Measurements from ENCODE around the gene LLPH.

Gene LLPH

GRCh38 chr12:66140731-66141130 is 10.2 kb upstream of the LLPH start:
- H3K4me1 ChIP-seq (ENCODE audit: insufficient read depth, low read length): no peaks in the 10 kb centered on the region
- H3K9me3 ChIP-seq (ENCODE audit: low read length): peaks cover 5% of the 10 kb centered on the region
- no peaks in the 10 kb centered on the region for H3K27me3 ChIP-seq (ENCODE audit: control insufficient read depth in 1 of 2, insufficient read depth in 2 of 2, low read length in 2 of 2)
- peaks cover 31% of the 10 kb centered on the region for H3K36me3 ChIP-seq (ENCODE audit: insufficient read depth, low read length)
- no peak overlapping the region for H3K9ac ChIP-seq (ENCODE audit: low read length)
- no peak overlapping the region for H3K27ac ChIP-seq (ENCODE audit: low read depth, low read length)
- H3K4me3 ChIP-seq (ENCODE audit: low read depth in 1 of 2, low read length in 2 of 2): no peak overlapping the region

- Histone ChIP-seq H3K4me3 (ENCODE audit: low read depth in 1 of 2, low read length in 2 of 2) (no peak overlapping the region), H3K4me1 (ENCODE audit: insufficient read depth, low read length) (no peaks in the 10 kb centered on the region), H3K9ac (ENCODE audit: low read length) (no peak overlapping the region), H3K9me3 (ENCODE audit: low read length) (peaks cover 5% of the 10 kb centered on the region), H3K27ac (ENCODE audit: low read depth, low read length) (no peak overlapping the region), H3K36me3 (ENCODE audit: insufficient read depth, low read length) (peaks cover 30% of the 10 kb centered on the region), H3K27me3 (ENCODE audit: control insufficient read depth in 1 of 2, insufficient read depth in 2 of 2, low read length in 2 of 2) (no peaks in the 10 kb centered on the region)
Observed at GRCh38 chr12:66139328-66139727, 8.8 kb upstream of the LLPH start.

- Histone ChIP-seq H3K4me3 (ENCODE audit: low read depth in 1 of 2, low read length in 2 of 2) (no peak overlapping the region), H3K36me3 (ENCODE audit: insufficient read depth, low read length) (peaks cover 24% of the 10 kb centered on the region), H3K4me1 (ENCODE audit: insufficient read depth, low read length) (no peaks in the 10 kb centered on the region)
Observed at GRCh38 chr12:66137937-66138336, 7.4 kb upstream of the LLPH start.

GRCh38 chr12:66132408-66132807 is 1.9 kb upstream of the LLPH start:
- Histone ChIP-seq H3K27ac (ENCODE audit: low read depth, low read length) (no peak overlapping the region), H3K27me3 (ENCODE audit: control insufficient read depth in 1 of 2, insufficient read depth in 2 of 2, low read length in 2 of 2) (no peaks in the 10 kb centered on the region), H3K9ac (ENCODE audit: low read length) (no peak overlapping the region), H3K9me3 (ENCODE audit: low read length) (no peaks in the 10 kb centered on the region), H3K4me1 (ENCODE audit: insufficient read depth, low read length) (peaks cover 15% of the 10 kb centered on the region), H3K4me3 (ENCODE audit: low read depth in 1 of 2, low read length in 2 of 2) (no peak overlapping the region), H3K36me3 (ENCODE audit: insufficient read depth, low read length) (peaks cover 17% of the 10 kb centered on the region)

More at GRCh38 chr12:66137937-66138336, 7.4 kb upstream of the LLPH start:
- Histone ChIP-seq H3K27me3 (ENCODE audit: control insufficient read depth in 1 of 2, insufficient read depth in 2 of 2, low read length in 2 of 2) (no peaks in the 10 kb centered on the region), H3K27ac (ENCODE audit: low read depth, low read length) (no peak overlapping the region), H3K9ac (ENCODE audit: low read length) (no peak overlapping the region), H3K9me3 (ENCODE audit: low read length) (peaks cover 5% of the 10 kb centered on the region)

GRCh38 chr12:66131067-66131688 is 628 bp upstream of the LLPH start:
- peak overlapping the region; percentile 25 for H3K9ac ChIP-seq (ENCODE audit: low read length)
- H3K4me1 ChIP-seq (ENCODE audit: insufficient read depth, low read length): peaks cover 15% of the 10 kb centered on the region
- H3K27me3 ChIP-seq (ENCODE audit: control insufficient read depth in 1 of 2, insufficient read depth in 2 of 2, low read length in 2 of 2): no peaks in the 10 kb centered on the region
- peaks cover 18% of the 10 kb centered on the region for H3K36me3 ChIP-seq (ENCODE audit: insufficient read depth, low read length)
- peak overlapping the region; percentile 83 to 100 for H3K4me3 ChIP-seq (ENCODE audit: low read depth in 1 of 2, low read length in 2 of 2)
- H3K27ac ChIP-seq (ENCODE audit: low read depth, low read length): peak overlapping the region; percentile 70
- H3K9me3 ChIP-seq (ENCODE audit: low read length): no peaks in the 10 kb centered on the region

GRCh38 chr12:66129934-66130266 is 650 bp downstream of the LLPH start:
- H3K4me1 ChIP-seq (ENCODE audit: insufficient read depth, low read length): peaks cover 15% of the 10 kb centered on the region
- no peaks in the 10 kb centered on the region for H3K27me3 ChIP-seq (ENCODE audit: control insufficient read depth in 1 of 2, insufficient read depth in 2 of 2, low read length in 2 of 2)
- H3K9ac ChIP-seq (ENCODE audit: low read length): peak overlapping the region; percentile 25
- H3K27ac ChIP-seq (ENCODE audit: low read depth, low read length): no peak overlapping the region
- peaks cover 23% of the 10 kb centered on the region for H3K36me3 ChIP-seq (ENCODE audit: insufficient read depth, low read length)
- H3K4me3 ChIP-seq (ENCODE audit: low read depth in 1 of 2, low read length in 2 of 2): peak overlapping the region; percentile 83 to 100
- H3K9me3 ChIP-seq (ENCODE audit: low read length): no peaks in the 10 kb centered on the region

- Histone ChIP-seq H3K9ac (ENCODE audit: low read length) (no peak overlapping the region), H3K36me3 (ENCODE audit: insufficient read depth, low read length) (peaks cover 40% of the 10 kb centered on the region), H3K27ac (ENCODE audit: low read depth, low read length) (no peak overlapping the region), H3K9me3 (ENCODE audit: low read length) (no peaks in the 10 kb centered on the region), H3K4me1 (ENCODE audit: insufficient read depth, low read length) (peaks cover 15% of the 10 kb centered on the region), H3K4me3 (ENCODE audit: low read depth in 1 of 2, low read length in 2 of 2) (no peak overlapping the region), H3K27me3 (ENCODE audit: control insufficient read depth in 1 of 2, insufficient read depth in 2 of 2, low read length in 2 of 2) (no peaks in the 10 kb centered on the region)
Observed at GRCh38 chr12:66127650-66128049, 2.9 kb downstream of the LLPH start.

- Histone ChIP-seq H3K27me3 (ENCODE audit: control insufficient read depth in 1 of 2, insufficient read depth in 2 of 2, low read length in 2 of 2) (no peaks in the 10 kb centered on the region), H3K9me3 (ENCODE audit: low read length) (no peaks in the 10 kb centered on the region), H3K9ac (ENCODE audit: low read length) (no peak overlapping the region)
Observed at GRCh38 chr12:66120477-66120876, 10.1 kb downstream of the LLPH start.

GRCh38 chr12:66119870-66120241 is 10.7 kb downstream of the LLPH start:
- H3K36me3 ChIP-seq (ENCODE audit: insufficient read depth, low read length): peaks cover 17% of the 10 kb centered on the region
- H3K9ac ChIP-seq (ENCODE audit: low read length): no peak overlapping the region
- no peak overlapping the region for H3K27ac ChIP-seq (ENCODE audit: low read depth, low read length)

More at GRCh38 chr12:66120477-66120876, 10.1 kb downstream of the LLPH start:
- Histone ChIP-seq H3K27ac (ENCODE audit: low read depth, low read length) (no peak overlapping the region), H3K4me1 (ENCODE audit: insufficient read depth, low read length) (no peaks in the 10 kb centered on the region), H3K4me3 (ENCODE audit: low read depth in 1 of 2, low read length in 2 of 2) (no peak overlapping the region), H3K36me3 (ENCODE audit: insufficient read depth, low read length) (peaks cover 20% of the 10 kb centered on the region)

GRCh38 chr12:66119229-66119869 is 11.2 kb downstream of the LLPH start:
- H3K27ac ChIP-seq (ENCODE audit: low read depth, low read length): no peak overlapping the region
- H3K9ac ChIP-seq (ENCODE audit: low read length): no peak overlapping the region
- peaks cover 12% of the 10 kb centered on the region for H3K36me3 ChIP-seq (ENCODE audit: insufficient read depth, low read length)
- no peaks in the 10 kb centered on the region for H3K27me3 ChIP-seq (ENCODE audit: control insufficient read depth in 1 of 2, insufficient read depth in 2 of 2, low read length in 2 of 2)
- H3K4me3 ChIP-seq (ENCODE audit: low read depth in 1 of 2, low read length in 2 of 2): no peak overlapping the region
- no peaks in the 10 kb centered on the region for H3K4me1 ChIP-seq (ENCODE audit: insufficient read depth, low read length)
- no peaks in the 10 kb centered on the region for H3K9me3 ChIP-seq (ENCODE audit: low read length)

More at GRCh38 chr12:66119870-66120241, 10.7 kb downstream of the LLPH start:
- H3K9me3 ChIP-seq (ENCODE audit: low read length): no peaks in the 10 kb centered on the region
- no peaks in the 10 kb centered on the region for H3K27me3 ChIP-seq (ENCODE audit: control insufficient read depth in 1 of 2, insufficient read depth in 2 of 2, low read length in 2 of 2)
- H3K4me3 ChIP-seq (ENCODE audit: low read depth in 1 of 2, low read length in 2 of 2): no peak overlapping the region
- H3K4me1 ChIP-seq (ENCODE audit: insufficient read depth, low read length): no peaks in the 10 kb centered on the region

- Histone ChIP-seq H3K9me3 (ENCODE audit: low read length) (no peaks in the 10 kb centered on the region), H3K27me3 (ENCODE audit: control insufficient read depth in 1 of 2, insufficient read depth in 2 of 2, low read length in 2 of 2) (no peaks in the 10 kb centered on the region), H3K4me3 (ENCODE audit: low read depth in 1 of 2, low read length in 2 of 2) (no peak overlapping the region), H3K9ac (ENCODE audit: low read length) (no peak overlapping the region), H3K36me3 (ENCODE audit: insufficient read depth, low read length) (peaks cover 3% of the 10 kb centered on the region), H3K4me1 (ENCODE audit: insufficient read depth, low read length) (no peaks in the 10 kb centered on the region), H3K27ac (ENCODE audit: low read depth, low read length) (no peak overlapping the region)
Observed at GRCh38 chr12:66118240-66118891, 12.2 kb downstream of the LLPH start.

All from muscle layer of colon (tissue), 2 donors.